HepG2 (cell line): ENCODE data around the gene CCDC121. TPM values are rescaled to one million over a fixed set of nuclear protein-coding genes. Genes with fewer than 3 reads are reported as not detected.

Experiments
- CHCHD3 ChIP-seq: sonication (generic); formaldehyde crosslinking; IDR thresholded peaks from 2 replicates; pipeline ENCODE4 v1.8.0; 2022; ENCODE audit warnings: mild to moderate bottlenecking, missing genetic modification reagents, moderate library complexity
- DBP ChIP-seq: sonication (generic); formaldehyde crosslinking; IDR thresholded peaks from 2 replicates; pipeline ENCODE4 v1.4.0; 2020; ENCODE audit warnings: missing genetic modification reagents; ENCODE audit errors: not compliant biosample characterization
- HNF1A ChIP-seq, 2 experiments: sonication (generic) in 1 of 2; formaldehyde crosslinking in 1 of 2; IDR thresholded peaks; 2 replicates each; pipeline versions ENCODE4 v1.4.0 to v1.6.1; 2016 to 2020; ENCODE audit warnings: borderline replicate concordance in 1 of 2, low read depth in 1 of 2, mild to moderate bottlenecking in 1 of 2, missing genetic modification reagents in 1 of 2
- ISX ChIP-seq: sonication (generic); formaldehyde crosslinking; conservative IDR thresholded peaks from 2 replicates; pipeline ENCODE4 v1.5.0; 2020; ENCODE audit warnings: missing genetic modification reagents
- LRRFIP1 ChIP-seq: sonication (generic); formaldehyde crosslinking; conservative IDR thresholded peaks from 2 replicates; pipeline ENCODE4 v1.4.0; 2020; ENCODE audit warnings: missing genetic modification reagents
- MATR3 ChIP-seq: sonication (generic); formaldehyde crosslinking; IDR thresholded peaks from 2 replicates; pipeline ENCODE4 v1.4.0; 2020; ENCODE audit warnings: missing genetic modification reagents
- MXD4 ChIP-seq: IDR thresholded peaks from 2 replicates; pipeline ENCODE4 v1.6.1; 2016; ENCODE audit warnings: mild to moderate bottlenecking, missing biosample characterization, missing genetic modification reagents
- SMARCC2 ChIP-seq: fragments of 450-650 bp; IDR thresholded peaks from 2 replicates; pipeline ENCODE4 v1.6.1; 2017; ENCODE audit warnings: antibody characterized with exemption, mild to moderate bottlenecking
- SP5 ChIP-seq: IDR thresholded peaks from 2 replicates; pipeline ENCODE4 v1.6.1; 2016; ENCODE audit warnings: low read depth, borderline replicate concordance
- SRF ChIP-seq: IDR thresholded peaks from 2 replicates; pipeline ENCODE4 v1.6.1; 2011; ENCODE audit warnings: mild to moderate bottlenecking, low read depth, low read length, moderate library complexity
- SUZ12 ChIP-seq: fragments of 150-350 bp; IDR thresholded peaks from 2 replicates; pipeline ENCODE4 v1.6.1; 2014; ENCODE audit warnings: low read depth, low read length
- ZNF136 ChIP-seq: sonication (generic); formaldehyde crosslinking; IDR thresholded peaks from 2 replicates; pipeline ENCODE4 v1.8.1; 2022; ENCODE audit warnings: low read depth, mild to moderate bottlenecking, moderate library complexity, missing genetic modification reagents
- ZNF143 ChIP-seq: sonication (generic); formaldehyde crosslinking; IDR thresholded peaks from 2 replicates; pipeline ENCODE4 v1.4.0; 2020; ENCODE audit warnings: missing genetic modification reagents
- ZNF205 ChIP-seq: IDR thresholded peaks from 2 replicates; pipeline ENCODE4 v1.6.1; 2018; ENCODE audit warnings: missing biosample characterization, missing genetic modification reagents
- ZNF276 ChIP-seq: sonication (generic); formaldehyde crosslinking; IDR thresholded peaks from 2 replicates; pipeline ENCODE4 v1.4.0; 2020; ENCODE audit warnings: mild to moderate bottlenecking, low read depth, missing genetic modification reagents
- ZNF83 ChIP-seq: sonication (generic); formaldehyde crosslinking; IDR thresholded peaks from 2 replicates; pipeline ENCODE4 v1.4.0; 2020; ENCODE audit warnings: missing genetic modification reagents, mild to moderate bottlenecking, borderline replicate concordance
- ZNF841 ChIP-seq: sonication (generic); formaldehyde crosslinking; IDR thresholded peaks from 2 replicates; pipeline ENCODE4 v1.8.1; 2023; ENCODE audit warnings: missing genetic modification reagents, borderline replicate concordance
- ZSCAN12 ChIP-seq: sonication (generic); formaldehyde crosslinking; IDR thresholded peaks from 2 replicates; pipeline ENCODE4 v1.9.0; 2021; ENCODE audit warnings: mild to moderate bottlenecking, missing genetic modification reagents
- ZSCAN25 ChIP-seq: sonication (generic); formaldehyde crosslinking; IDR thresholded peaks from 2 replicates; pipeline ENCODE4 v1.8.0; 2022; ENCODE audit warnings: mild to moderate bottlenecking, missing genetic modification reagents
- polyA plus RNA-seq, 8 experiments: library from polyadenylated mRNA; depleted of rRNA in 3 of 8; stranded (reverse) in 7 of 8; unstranded in 1 of 8; fragments of >200 nt; fragmentation: Illumina TruSeq in 4 of 8; extraction: Trizol in 4 of 8; gene quantifications; 2 replicates each; pipeline versions ENCODE4 v1.2.1 to v1.2.3, GENCODE V29; 2011 to 2016; ENCODE audit warnings: low read depth in 4 of 8, missing spikeins in 1 of 8, mixed read lengths in 1 of 8; ENCODE audit not compliant: insufficient read depth in 1 of 8
- total RNA-seq, 5 experiments: library from RNA; depleted of rRNA; stranded (reverse); fragments of >200 nt; fragmentation: Illumina TruSeq; extraction: Trizol; gene quantifications; 2 replicates each; pipeline ENCODE4 v1.2.3, GENCODE V29; 2016; ENCODE audit warnings: low read depth in 1 of 5
- TF ChIP-seq, protein P1 (sequence below): sonication (generic); formaldehyde crosslinking; IDR thresholded peaks from 2 replicates; pipeline ENCODE4 v1.5.0; 2020; ENCODE audit warnings: mild to moderate bottlenecking, low read depth, missing genetic modification reagents, borderline replicate concordance

The CCDC121 gene
- total and polyA plus RNA-seq, 2 of the 13 experiments (the other 11 are each of a cell fraction or from before 2014, with no cell fraction given) = 1.9 to 3.0 TPM

DNA sequence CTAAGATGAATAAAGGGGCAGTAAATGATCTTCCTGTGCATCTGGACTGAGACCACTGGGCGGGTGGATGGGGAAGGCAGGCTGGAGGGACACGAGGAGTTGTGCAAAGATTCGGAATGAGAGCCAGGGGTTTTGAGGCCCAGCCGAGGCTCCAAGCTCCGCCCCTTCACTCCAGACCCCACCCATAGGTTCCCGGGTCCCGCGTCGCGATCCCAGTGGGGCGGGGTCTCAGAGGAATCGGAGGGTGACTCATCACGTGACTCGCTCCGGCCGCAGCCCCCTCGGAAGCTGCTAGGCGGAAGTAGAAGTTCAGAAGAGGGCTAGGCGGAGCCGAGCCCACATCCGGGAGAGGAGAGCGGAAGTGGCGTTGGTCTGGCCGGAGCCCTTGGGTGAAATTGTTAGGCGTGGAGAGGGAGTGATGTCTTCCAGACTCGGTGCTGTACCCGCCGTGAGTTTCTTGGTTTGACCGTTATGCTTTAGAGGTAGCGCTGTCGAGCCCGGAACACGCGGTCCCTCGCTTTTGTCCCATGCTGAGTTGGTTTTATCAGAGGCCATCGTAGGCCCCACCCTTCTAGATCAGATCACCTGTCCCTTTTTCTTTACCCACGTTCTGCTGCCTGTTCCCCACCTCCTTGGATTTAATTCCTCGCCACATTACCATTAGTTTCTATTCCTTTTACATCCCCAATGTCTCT, 46.0 kb downstream of the CCDC121 start, which contains the start of gene ZNF512 (continued):
- no peak for TF ChIP-seq HNF1A (IDR thresholded peaks at IDR 0.05; ENCODE audit: low read depth)
- TF ChIP-seq HNF1A (CRISPR knock-in tag; IDR thresholded peaks at IDR 0.05; ENCODE audit: borderline replicate concordance) = no peak
- no peak for TF ChIP-seq ZSCAN12 (CRISPR knock-in tag)
- no peak for TF ChIP-seq LRRFIP1 (CRISPR knock-in tag)
- TF ChIP-seq ISX (CRISPR knock-in tag) = 0 out of 2 replicates have a peak, but pooled peaks have one; percentile 92
- peak; percentile 59; the same call in 1 of the 2 replicates for TF ChIP-seq ZSCAN25 (CRISPR knock-in tag)
- TF ChIP-seq ZNF276 = 0 out of 2 replicates have a peak, but pooled peaks have one; percentile 43
- TF ChIP-seq MATR3 = no peak
- no peak for TF ChIP-seq ZNF83
- no peak for TF ChIP-seq ZNF841 (CRISPR knock-in tag)
- peak; percentile 86 for TF ChIP-seq MXD4
- TF ChIP-seq, protein P1, sequence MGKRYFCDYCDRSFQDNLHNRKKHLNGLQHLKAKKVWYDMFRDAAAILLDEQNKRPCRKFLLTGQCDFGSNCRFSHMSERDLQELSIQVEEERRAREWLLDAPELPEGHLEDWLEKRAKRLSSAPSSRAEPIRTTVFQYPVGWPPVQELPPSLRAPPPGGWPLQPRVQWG (CRISPR knock-in tag) = no peak
- no peak for TF ChIP-seq SRF
- no peak; the same call in 1 of the 2 replicates for TF ChIP-seq ZNF136 (CRISPR knock-in tag)
- TF ChIP-seq CHCHD3 (CRISPR knock-in tag) = no peak
- peak; percentile 75; the same call in 1 of the 2 replicates for TF ChIP-seq ZNF205 (CRISPR knock-in tag)
- no peak for TF ChIP-seq DBP (CRISPR knock-in tag)
- TF ChIP-seq ZNF143 (CRISPR knock-in tag) = no peak; the same call in 1 of the 2 replicates
- TF ChIP-seq SUZ12 = no peak
- TF ChIP-seq SP5 (CRISPR knock-in tag) = no peak; the same call in 1 of the 2 replicates
- no peak for TF ChIP-seq SMARCC2
